Upper lobe of left lung (tissue), 4 donors: Measurements from ENCODE around the gene PI4KB.

Experiments
- POLR2A ChIP-seq, 4 donors: fragments of 450-650 bp; IDR thresholded peaks; one replicate each; pipeline ENCODE4 v1.5.1; 2016 to 2017; ENCODE audit warnings: antibody characterized with exemption in 4 of 4, mild to moderate bottlenecking in 2 of 4
- POLR2AphosphoS5 ChIP-seq, 2 donors: sonication (generic); formaldehyde crosslinking; IDR thresholded peaks; one replicate each; pipeline ENCODE4 v1.5.1; 2017; ENCODE audit warnings: antibody characterized with exemption in 2 of 2
- TF ChIP-seq, protein P1 (sequence below), 6 experiments: fragments of 450-650 bp in 4 of 6; fragments of 200-600 bp in 2 of 6; sonication (generic) in 2 of 6; IDR thresholded peaks; one replicate each; pipeline ENCODE4 v1.5.1; 2016 to 2019; ENCODE audit warnings: antibody characterized with exemption in 6 of 6

DNA sequence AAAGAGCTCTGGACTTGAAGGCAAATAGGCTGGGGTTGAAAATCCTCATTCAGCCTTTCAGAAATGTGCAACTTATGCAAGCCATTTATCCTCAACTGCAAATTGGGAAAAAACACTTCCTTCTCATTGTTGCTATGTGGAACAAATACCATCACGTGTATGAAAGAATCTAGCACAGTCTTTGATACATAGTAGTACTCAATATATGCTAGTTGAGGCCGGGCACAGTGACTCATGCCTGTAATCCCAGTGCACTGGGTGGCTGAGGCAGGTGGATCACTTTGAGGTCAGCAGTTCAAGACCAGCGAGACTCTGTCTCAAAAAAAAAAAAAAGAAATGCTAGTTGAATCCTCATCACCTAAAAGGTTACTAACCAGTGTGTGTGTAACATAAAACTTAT, 8.2 kb downstream of the PI4KB start:
- TF ChIP-seq, protein P1, sequence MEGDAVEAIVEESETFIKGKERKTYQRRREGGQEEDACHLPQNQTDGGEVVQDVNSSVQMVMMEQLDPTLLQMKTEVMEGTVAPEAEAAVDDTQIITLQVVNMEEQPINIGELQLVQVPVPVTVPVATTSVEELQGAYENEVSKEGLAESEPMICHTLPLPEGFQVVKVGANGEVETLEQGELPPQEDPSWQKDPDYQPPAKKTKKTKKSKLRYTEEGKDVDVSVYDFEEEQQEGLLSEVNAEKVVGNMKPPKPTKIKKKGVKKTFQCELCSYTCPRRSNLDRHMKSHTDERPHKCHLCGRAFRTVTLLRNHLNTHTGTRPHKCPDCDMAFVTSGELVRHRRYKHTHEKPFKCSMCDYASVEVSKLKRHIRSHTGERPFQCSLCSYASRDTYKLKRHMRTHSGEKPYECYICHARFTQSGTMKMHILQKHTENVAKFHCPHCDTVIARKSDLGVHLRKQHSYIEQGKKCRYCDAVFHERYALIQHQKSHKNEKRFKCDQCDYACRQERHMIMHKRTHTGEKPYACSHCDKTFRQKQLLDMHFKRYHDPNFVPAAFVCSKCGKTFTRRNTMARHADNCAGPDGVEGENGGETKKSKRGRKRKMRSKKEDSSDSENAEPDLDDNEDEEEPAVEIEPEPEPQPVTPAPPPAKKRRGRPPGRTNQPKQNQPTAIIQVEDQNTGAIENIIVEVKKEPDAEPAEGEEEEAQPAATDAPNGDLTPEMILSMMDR (IDR thresholded peaks at IDR 0.05), result no peak
- no peak for TF ChIP-seq POLR2A (IDR thresholded peaks at IDR 0.05)
- TF ChIP-seq POLR2AphosphoS5 (IDR thresholded peaks at IDR 0.05), result no peak
